ENCODE results near the gene TIE1. TPM values are rescaled to one million over a fixed set of nuclear protein-coding genes. Genes with fewer than 3 reads are reported as not detected.

Gene TIE1
- polyA plus RNA-seq, 1 donor, result 18.7 TPM

DNA sequence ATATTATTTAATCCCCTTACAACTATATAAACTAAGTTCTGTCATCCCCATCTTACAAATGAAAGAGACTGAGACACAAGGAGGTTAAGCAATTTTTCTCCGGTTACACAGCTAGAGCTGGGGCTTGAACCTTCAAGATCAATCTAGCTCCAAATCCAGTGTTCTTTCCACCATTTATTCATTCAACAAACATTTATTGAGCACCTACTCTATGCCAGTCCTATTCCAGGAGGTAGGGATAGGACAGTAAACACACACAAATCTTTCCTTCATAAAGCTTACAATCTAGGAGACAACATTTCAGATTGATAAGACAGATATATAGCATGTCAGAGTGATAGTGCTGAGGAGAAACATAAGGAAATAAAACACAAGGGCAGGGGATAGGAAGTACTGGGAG is 33.9 kb upstream of the TIE1 start:
- Histone ChIP-seq H3K27ac (ENCODE audit: low read length) (peak overlapping the region; percentile 88), H3K36me3 (ENCODE audit: control insufficient read depth, insufficient read depth, low read length) (no peaks in the 10 kb centered on the region), H3K9me3 (ENCODE audit: control insufficient read depth, low read depth, low read length) (no peaks in the 10 kb centered on the region), H3K27me3 (ENCODE audit: control insufficient read depth, insufficient read depth, low read length) (no peaks in the 10 kb centered on the region), H3K4me1 (ENCODE audit: control insufficient read depth, insufficient read depth, low read length) (peaks cover 33% of the 10 kb centered on the region), H3K4me3 (ENCODE audit: low read length) (no peak overlapping the region)
- no peak for DNase-seq
- 100% methylated on average over 1 of the region's 1 CpG for WGBS (ENCODE audit: insufficient coverage, low lambda C conversion rate)

- no CpG with 5 or more reads among the region's 9 CpGs for WGBS (ENCODE audit: insufficient coverage, low lambda C conversion rate)
- DNase-seq, result peak; percentile 82 to 92
- peak overlapping the region; percentile 88 for H3K27ac ChIP-seq (ENCODE audit: low read length)
Measured at GRCh38 chr1:43267291-43267805, 33.4 kb upstream of the TIE1 start.

DNA sequence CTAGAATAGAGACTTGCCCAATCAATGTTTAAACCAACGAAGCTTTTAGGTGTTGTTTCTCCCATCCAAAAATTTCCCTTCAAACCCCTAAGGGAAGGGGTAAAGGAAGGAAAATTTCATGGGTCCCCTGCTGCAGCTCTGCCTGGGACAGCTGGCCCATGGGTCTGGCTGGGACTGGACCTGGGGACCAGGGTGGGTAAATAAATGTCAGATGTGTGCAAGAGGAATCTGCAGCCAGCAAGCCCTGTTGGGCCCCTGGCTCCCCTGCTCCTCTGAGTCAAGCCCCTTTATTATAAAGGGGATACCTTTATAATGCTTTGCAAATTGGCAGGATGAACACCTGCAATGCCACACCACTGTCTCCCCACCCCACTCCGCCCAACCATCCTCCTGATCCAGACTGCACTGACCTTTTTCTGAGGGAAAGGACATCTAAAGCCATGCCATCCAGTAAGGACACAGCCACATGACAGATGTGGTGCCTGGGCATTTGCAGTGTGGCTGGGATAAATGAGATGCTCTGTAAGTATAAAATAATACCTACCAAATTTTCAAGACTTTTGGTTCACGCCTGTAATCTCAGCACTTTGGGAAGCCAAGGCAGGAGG is 32.9 kb upstream of the TIE1 start:
- no CpG with 5 or more reads among the region's 3 CpGs for WGBS (ENCODE audit: insufficient coverage, low lambda C conversion rate)
- no peak for DNase-seq
- Histone ChIP-seq H3K27me3 (ENCODE audit: control insufficient read depth, insufficient read depth, low read length) (no peaks in the 10 kb centered on the region), H3K27ac (ENCODE audit: low read length) (peak overlapping the region; percentile 88), H3K36me3 (ENCODE audit: control insufficient read depth, insufficient read depth, low read length) (no peaks in the 10 kb centered on the region), H3K9me3 (ENCODE audit: control insufficient read depth, low read depth, low read length) (no peaks in the 10 kb centered on the region), H3K4me3 (ENCODE audit: low read length) (no peak overlapping the region), H3K4me1 (ENCODE audit: control insufficient read depth, insufficient read depth, low read length) (peaks cover 34% of the 10 kb centered on the region)

More at GRCh38 chr1:43267291-43267805, 33.4 kb upstream of the TIE1 start:
- H3K4me3 ChIP-seq (ENCODE audit: low read length), result no peak overlapping the region
- no peaks in the 10 kb centered on the region for H3K9me3 ChIP-seq (ENCODE audit: control insufficient read depth, low read depth, low read length)
- H3K36me3 ChIP-seq (ENCODE audit: control insufficient read depth, insufficient read depth, low read length), result no peaks in the 10 kb centered on the region
- no peaks in the 10 kb centered on the region for H3K27me3 ChIP-seq (ENCODE audit: control insufficient read depth, insufficient read depth, low read length)
- H3K4me1 ChIP-seq (ENCODE audit: control insufficient read depth, insufficient read depth, low read length), result peaks cover 34% of the 10 kb centered on the region

GRCh38 chr1:43269627-43270375 is 31.0 kb upstream of the TIE1 start, which contains the start of gene TMEM125:
Gene TMEM125, plus strand, starts transcription at chr1:43269983. Its CDS starts 2,740 bp downstream, at chr1:43272723.
- WGBS (ENCODE audit: insufficient coverage, low lambda C conversion rate), result no CpG with 5 or more reads among the region's 7 CpGs
- DNase-seq, result no peak
- peaks cover 6% of the 10 kb centered on the region for H3K36me3 ChIP-seq (ENCODE audit: control insufficient read depth, insufficient read depth, low read length)

DNA sequence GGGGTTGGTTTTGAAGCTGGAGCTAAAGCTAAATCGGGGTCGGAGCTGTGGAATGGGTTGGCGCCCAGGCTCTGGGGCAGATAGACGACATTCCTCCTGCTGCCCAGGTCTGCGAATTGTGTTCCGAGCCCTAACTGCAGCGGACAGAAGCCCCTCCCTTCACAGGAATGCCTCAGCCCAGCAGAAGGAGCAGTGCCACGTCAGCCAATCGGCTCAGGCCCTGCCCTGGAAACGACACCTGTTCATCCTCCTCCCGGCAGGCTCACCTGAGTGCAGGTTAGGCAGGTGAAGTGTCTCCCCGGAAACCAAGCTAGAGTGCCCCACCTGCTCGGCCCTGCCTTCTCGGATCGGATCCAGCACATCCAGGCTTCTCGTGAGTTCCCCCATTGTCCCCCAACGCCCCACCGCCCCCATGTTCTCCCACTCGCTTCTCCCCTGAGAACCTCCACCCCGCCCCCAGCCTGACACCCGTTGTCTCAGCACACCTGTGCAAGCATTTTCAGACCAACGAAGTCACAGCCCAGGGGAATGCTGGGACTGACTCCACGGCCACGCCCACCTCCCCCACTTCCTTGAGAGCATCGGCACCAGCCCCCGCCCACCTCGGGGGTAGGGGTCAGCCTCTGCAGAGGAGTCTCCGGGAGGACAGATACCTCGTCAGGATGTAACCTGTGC is 30.2 kb upstream of the TIE1 start:
- Histone ChIP-seq H3K4me3 (ENCODE audit: low read length) (peak overlapping the region; percentile 37), H3K27me3 (ENCODE audit: control insufficient read depth, insufficient read depth, low read length) (no peaks in the 10 kb centered on the region), H3K36me3 (ENCODE audit: control insufficient read depth, insufficient read depth, low read length) (peaks cover 6% of the 10 kb centered on the region), H3K4me1 (ENCODE audit: control insufficient read depth, insufficient read depth, low read length) (peaks cover 54% of the 10 kb centered on the region), H3K9me3 (ENCODE audit: control insufficient read depth, low read depth, low read length) (no peaks in the 10 kb centered on the region), H3K27ac (ENCODE audit: low read length) (peak overlapping the region; percentile 67)
- no CpG with 5 or more reads among the region's 29 CpGs for WGBS (ENCODE audit: insufficient coverage, low lambda C conversion rate)
- peak; percentile 93 to 95 for DNase-seq

More at GRCh38 chr1:43269627-43270375, 31.0 kb upstream of the TIE1 start, which contains the start of gene TMEM125:
- H3K27ac ChIP-seq (ENCODE audit: low read length), result peak within 1 kb of the TSS; percentile 67
- H3K27me3 ChIP-seq (ENCODE audit: control insufficient read depth, insufficient read depth, low read length), result no peaks in the 10 kb centered on the region
- no peaks in the 10 kb centered on the region for H3K9me3 ChIP-seq (ENCODE audit: control insufficient read depth, low read depth, low read length)
- peak within 1 kb of the TSS; percentile 37 for H3K4me3 ChIP-seq (ENCODE audit: low read length)
- peaks cover 48% of the 10 kb centered on the region for H3K4me1 ChIP-seq (ENCODE audit: control insufficient read depth, insufficient read depth, low read length)

- WGBS (ENCODE audit: insufficient coverage, low lambda C conversion rate), result no CpG with 5 or more reads among the region's 12 CpGs
- Histone ChIP-seq H3K27me3 (ENCODE audit: control insufficient read depth, insufficient read depth, low read length) (no peaks in the 10 kb centered on the region), H3K27ac (ENCODE audit: low read length) (peak overlapping the region; percentile 67), H3K4me1 (ENCODE audit: control insufficient read depth, insufficient read depth, low read length) (peaks cover 59% of the 10 kb centered on the region), H3K9me3 (ENCODE audit: control insufficient read depth, low read depth, low read length) (no peaks in the 10 kb centered on the region), H3K36me3 (ENCODE audit: control insufficient read depth, insufficient read depth, low read length) (peaks cover 6% of the 10 kb centered on the region), H3K4me3 (ENCODE audit: low read length) (peak overlapping the region; percentile 37)
- DNase-seq, result no peak
Measured at GRCh38 chr1:43271186-43272118, 29.3 kb upstream of the TIE1 start.

DNA sequence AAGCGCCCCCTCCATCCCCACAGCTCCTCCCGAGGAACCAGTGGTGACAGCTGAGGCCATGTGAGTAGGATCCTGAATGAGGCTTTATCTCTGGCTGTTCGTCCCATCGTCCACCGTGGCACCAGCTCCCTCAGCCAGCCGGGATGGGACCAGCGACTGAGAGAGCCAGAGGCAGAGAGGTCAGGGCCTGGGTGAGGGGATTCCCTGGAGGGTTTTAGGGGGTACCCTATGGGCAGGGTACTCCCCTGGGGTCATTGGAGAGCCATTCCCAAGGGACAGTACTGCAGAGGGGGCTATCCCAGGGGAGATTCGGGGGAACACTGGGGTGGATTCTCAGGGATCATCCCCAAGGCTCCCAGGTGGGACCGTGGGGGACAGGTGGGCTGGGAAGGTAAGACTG is 28.6 kb upstream of the TIE1 start:
- no peak for DNase-seq
- no CpG with 5 or more reads among the region's 9 CpGs for WGBS (ENCODE audit: insufficient coverage, low lambda C conversion rate)
- no peak overlapping the region for H3K4me3 ChIP-seq (ENCODE audit: low read length)

GRCh38 chr1:43272576-43273571 is 27.9 kb upstream of the TIE1 start:
- Histone ChIP-seq H3K4me3 (ENCODE audit: low read length) (no peak overlapping the region), H3K9me3 (ENCODE audit: control insufficient read depth, low read depth, low read length) (no peaks in the 10 kb centered on the region), H3K36me3 (ENCODE audit: control insufficient read depth, insufficient read depth, low read length) (peaks cover 6% of the 10 kb centered on the region), H3K27ac (ENCODE audit: low read length) (no peak overlapping the region), H3K4me1 (ENCODE audit: control insufficient read depth, insufficient read depth, low read length) (peaks cover 63% of the 10 kb centered on the region), H3K27me3 (ENCODE audit: control insufficient read depth, insufficient read depth, low read length) (no peaks in the 10 kb centered on the region)
- no peak for DNase-seq
- no CpG with 5 or more reads among the region's 46 CpGs for WGBS (ENCODE audit: insufficient coverage, low lambda C conversion rate)

More for the DNA sequence above, 28.6 kb upstream of the TIE1 start:
- H3K9me3 ChIP-seq (ENCODE audit: control insufficient read depth, low read depth, low read length), result no peaks in the 10 kb centered on the region
- H3K27me3 ChIP-seq (ENCODE audit: control insufficient read depth, insufficient read depth, low read length), result no peaks in the 10 kb centered on the region
- no peak overlapping the region for H3K27ac ChIP-seq (ENCODE audit: low read length)
- peaks cover 6% of the 10 kb centered on the region for H3K36me3 ChIP-seq (ENCODE audit: control insufficient read depth, insufficient read depth, low read length)
- peaks cover 63% of the 10 kb centered on the region for H3K4me1 ChIP-seq (ENCODE audit: control insufficient read depth, insufficient read depth, low read length)

DNA sequence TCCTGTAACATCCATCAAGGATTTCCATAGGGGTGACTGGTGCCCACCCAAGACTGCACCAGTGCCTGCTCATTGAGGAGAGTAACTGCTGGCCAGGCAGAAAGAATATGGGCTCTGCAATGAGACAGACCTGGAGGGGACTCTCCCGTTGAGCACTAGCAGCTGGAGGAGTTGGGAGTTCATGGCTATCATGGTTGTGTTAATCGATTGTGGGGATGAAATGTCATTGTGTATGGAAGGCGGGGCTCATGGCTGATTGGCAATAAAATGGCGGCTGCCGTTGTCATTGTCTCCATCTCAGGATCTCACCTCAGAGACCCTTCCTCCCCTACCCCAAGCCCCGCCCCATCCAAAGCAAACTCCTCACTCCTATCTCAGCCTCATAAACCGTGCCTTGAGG is 27.1 kb upstream of the TIE1 start:
- no CpG with 5 or more reads among the region's 7 CpGs for WGBS (ENCODE audit: insufficient coverage, low lambda C conversion rate)
- Histone ChIP-seq H3K36me3 (ENCODE audit: control insufficient read depth, insufficient read depth, low read length) (peaks cover 8% of the 10 kb centered on the region), H3K4me3 (ENCODE audit: low read length) (no peak overlapping the region), H3K27me3 (ENCODE audit: control insufficient read depth, insufficient read depth, low read length) (no peaks in the 10 kb centered on the region), H3K9me3 (ENCODE audit: control insufficient read depth, low read depth, low read length) (no peaks in the 10 kb centered on the region), H3K4me1 (ENCODE audit: control insufficient read depth, insufficient read depth, low read length) (peaks cover 64% of the 10 kb centered on the region), H3K27ac (ENCODE audit: low read length) (peak overlapping the region; percentile 84)
- no peak for DNase-seq
